Vagina (tissue), 2 donors: ENCODE measurements around the gene TRPV3. TPM values are rescaled to one million over a fixed set of nuclear protein-coding genes. Genes with fewer than 3 reads are reported as not detected.

ENCODE experiments used
- DNase-seq, 2 donors: peaks; one replicate each; pipeline ENCODE4 v3.0.0-alpha.2; 2017; ENCODE audit errors: extremely low spot score in 2 of 2
- H3K27ac ChIP-seq: fragments of 200-600 bp; sonication (generic); one replicate; pipeline ENCODE4 v1.5.1; 2019
- H3K27me3 ChIP-seq: fragments of 200-600 bp; sonication (generic); one replicate; pipeline ENCODE4 v1.5.1; 2019
- H3K36me3 ChIP-seq, 2 donors: fragments of 200-600 bp; sonication (generic); one replicate each; pipeline ENCODE4 v1.5.1; 2017 to 2019
- H3K4me1 ChIP-seq: fragments of 200-600 bp; sonication (generic); one replicate; pipeline ENCODE4 v1.5.1; 2019
- H3K4me3 ChIP-seq, 2 donors: fragments of 200-600 bp; sonication (generic); 1 replicate in 1 of 2; 2 replicates in 1 of 2; pipeline ENCODE4 v1.5.1; 2016 to 2019
- H3K9me3 ChIP-seq: fragments of 200-600 bp; sonication (generic); one replicate; pipeline ENCODE4 v1.5.1; 2019
- CTCF ChIP-seq, 3 experiments: fragments of 450-650 bp in 2 of 3; fragments of 200-600 bp in 1 of 3; sonication (generic) in 1 of 3; IDR thresholded peaks; one replicate each; pipeline ENCODE4 v1.5.1; 2017 to 2019; ENCODE audit warnings: antibody characterized with exemption in 3 of 3, mild to moderate bottlenecking in 2 of 3, moderate library complexity in 2 of 3
- POLR2A ChIP-seq, 2 donors: fragments of 450-650 bp; IDR thresholded peaks; one replicate each; pipeline ENCODE4 v1.6.1; 2017; ENCODE audit warnings: antibody characterized with exemption in 2 of 2, mild to moderate bottlenecking in 2 of 2, moderate library complexity in 2 of 2
- POLR2AphosphoS5 ChIP-seq, 2 donors: sonication (generic); formaldehyde crosslinking; IDR thresholded peaks; one replicate each; pipeline ENCODE4 v1.9.0; 2017; ENCODE audit warnings: antibody characterized with exemption in 2 of 2, mild to moderate bottlenecking in 2 of 2, low read depth in 1 of 2; ENCODE audit not compliant: insufficient read depth in 1 of 2
- intact Hi-C: fragments of 100-400 bp; cut with DNase I; formaldehyde crosslinking; loops from one replicate; pipeline ENCODE4 v1.15.1; 2023
- total RNA-seq: library from RNA; depleted of rRNA; stranded (reverse); fragments of >200 nt; gene quantifications from one replicate; pipeline ENCODE4 v1.2.3, GENCODE V29; 2016

Gene TRPV3
- total RNA-seq, 1 donor from 2014 or later: 3.2 TPM

- Histone ChIP-seq H3K36me3 (no peaks in the 10 kb centered on the region), H3K4me3 (no peak overlapping the region), H3K9me3 (no peaks in the 10 kb centered on the region), H3K4me1 (no peaks in the 10 kb centered on the region), H3K27me3 (no peaks in the 10 kb centered on the region), H3K27ac (no peak overlapping the region)
- intact Hi-C loops: no loop called here
- no peak for DNase-seq
- TF ChIP-seq POLR2A (IDR thresholded peaks at IDR 0.05) (no peak), CTCF (IDR thresholded peaks at IDR 0.05) (no peak), POLR2AphosphoS5 (IDR thresholded peaks at IDR 0.05; ENCODE audit: insufficient read depth in 1 of 2, low read depth in 1 of 2) (no peak)
These were observed 43.1 kb upstream of the TRPV3 start for GRCh38 chr17:3600529-3601205.

GRCh38 chr17:3598078-3598477 lies 40.5 kb upstream of the TRPV3 start:
- no peaks in the 10 kb centered on the region for H3K9me3 ChIP-seq
- no peak overlapping the region for H3K4me3 ChIP-seq
- no peak overlapping the region for H3K27ac ChIP-seq
- H3K27me3 ChIP-seq: no peaks in the 10 kb centered on the region
- no peaks in the 10 kb centered on the region for H3K4me1 ChIP-seq
- DNase-seq: no peak
- no peak for TF ChIP-seq CTCF (IDR thresholded peaks at IDR 0.05)
- no peak for TF ChIP-seq POLR2AphosphoS5 (IDR thresholded peaks at IDR 0.05; ENCODE audit: insufficient read depth in 1 of 2, low read depth in 1 of 2)
- no peak for TF ChIP-seq POLR2A (IDR thresholded peaks at IDR 0.05)
- intact Hi-C loops: no loop called here
- H3K36me3 ChIP-seq: no peaks in the 10 kb centered on the region

DNA sequence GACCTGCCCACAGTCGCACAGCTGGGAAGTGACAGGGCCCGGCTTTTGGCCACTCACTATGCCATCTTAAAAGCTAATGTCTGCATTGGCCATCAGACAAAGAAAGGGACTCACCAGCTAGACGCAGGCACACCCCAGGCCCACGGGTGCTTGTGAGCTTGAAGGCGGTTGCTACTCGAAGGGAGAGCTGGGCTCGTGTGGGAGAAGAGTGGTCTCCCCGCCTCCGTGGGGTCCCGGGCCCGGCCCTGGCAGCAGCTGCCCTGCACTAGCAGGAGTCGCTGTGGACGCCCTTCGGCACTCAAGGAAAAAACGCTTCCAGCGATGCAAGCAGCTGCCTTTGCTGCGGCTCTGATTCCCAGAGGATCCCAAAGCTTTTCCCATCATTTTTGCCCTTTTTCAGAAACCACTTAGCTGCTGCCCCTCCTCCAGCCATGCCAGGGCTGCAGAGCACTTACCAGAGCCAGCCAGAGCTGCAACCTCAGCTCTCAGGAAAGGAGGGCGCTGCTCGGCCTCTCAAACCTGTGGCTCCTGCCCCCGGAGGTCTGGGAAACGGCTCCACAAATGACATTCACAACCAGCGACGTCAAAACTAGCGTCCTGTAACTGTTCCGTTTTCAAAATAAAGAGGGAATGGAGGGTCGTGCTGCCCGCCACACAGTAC lies 39.3 kb upstream of the TRPV3 start:
- no peak overlapping the region for H3K27ac ChIP-seq
- H3K27me3 ChIP-seq: no peaks in the 10 kb centered on the region
- intact Hi-C loops: no loop called here
- no peaks in the 10 kb centered on the region for H3K4me1 ChIP-seq
- H3K9me3 ChIP-seq: no peaks in the 10 kb centered on the region
- H3K36me3 ChIP-seq: no peaks in the 10 kb centered on the region
- no peak overlapping the region for H3K4me3 ChIP-seq
- DNase-seq: no peak
- TF ChIP-seq POLR2A (IDR thresholded peaks at IDR 0.05) (no peak), POLR2AphosphoS5 (IDR thresholded peaks at IDR 0.05; ENCODE audit: insufficient read depth in 1 of 2, low read depth in 1 of 2) (no peak), CTCF (IDR thresholded peaks at IDR 0.05) (no peak)

DNA sequence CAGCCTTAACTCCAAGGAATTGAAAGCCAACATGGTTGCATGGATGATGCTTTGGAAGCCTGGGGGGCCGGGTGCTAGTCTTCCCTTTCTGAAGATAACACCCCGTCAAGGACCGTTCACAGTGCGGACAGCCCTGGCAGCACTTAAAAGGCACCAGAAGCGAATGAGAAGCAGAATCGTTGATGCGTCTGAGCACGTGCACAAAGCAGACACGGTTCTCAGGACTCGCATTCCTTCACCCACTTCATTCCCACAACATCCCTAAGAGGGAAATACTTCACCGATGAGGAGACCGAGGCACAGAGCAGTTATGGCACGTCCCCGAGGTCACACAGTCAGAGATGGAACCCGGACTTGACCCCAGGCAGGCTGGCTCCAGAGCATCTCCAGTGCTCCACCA lies 37.4 kb upstream of the TRPV3 start:
- Histone ChIP-seq H3K36me3 (peaks cover 0 to 5% of the 10 kb centered on the region in 2 donors), H3K9me3 (no peaks in the 10 kb centered on the region), H3K4me1 (no peaks in the 10 kb centered on the region), H3K4me3 (no peak overlapping the region), H3K27ac (no peak overlapping the region), H3K27me3 (no peaks in the 10 kb centered on the region)
- intact Hi-C loops: no loop called here
- TF ChIP-seq POLR2A (IDR thresholded peaks at IDR 0.05) (no peak), POLR2AphosphoS5 (IDR thresholded peaks at IDR 0.05; ENCODE audit: insufficient read depth in 1 of 2, low read depth in 1 of 2) (no peak), CTCF (IDR thresholded peaks at IDR 0.05) (no peak)
- DNase-seq: no peak
